GM23338 (cell line): Measurements from ENCODE around the gene SLC4A3.

Source experiments
- CREB1 ChIP-seq: fragments of 250-450 bp; sonication (Bioruptor Pico); IDR thresholded peaks from 2 replicates; pipeline ENCODE4 v1.5.0; 2020; ENCODE audit warnings: low read depth, mild to moderate bottlenecking, moderate library complexity
- CTCF ChIP-seq, 2 experiments: fragments of 200-600 bp in 1 of 2; sonication (generic) in 1 of 2; conservative IDR thresholded peaks; 2 replicates each; pipeline versions ENCODE4 v1.5.1 to v1.6.1; 2016 to 2017; ENCODE audit warnings: antibody characterized with exemption in 2 of 2, low read depth in 2 of 2, mild to moderate bottlenecking in 2 of 2, moderate library complexity in 1 of 2
- ETS1 ChIP-seq: IDR thresholded peaks from 2 replicates; pipeline ENCODE4 v1.6.1; 2016; ENCODE audit warnings: antibody characterized with exemption
- EZH2 ChIP-seq: fragments of 200-600 bp; sonication (generic); IDR thresholded peaks from one replicate; pipeline ENCODE4 v1.8.0; 2017; ENCODE audit warnings: antibody characterized with exemption, mild to moderate bottlenecking, low read depth; ENCODE audit not compliant: unreplicated experiment
- EZH2phosphoT487 ChIP-seq: fragments of 200-600 bp; sonication (generic); IDR thresholded peaks from one replicate; pipeline ENCODE4 v1.8.1; 2018; ENCODE audit warnings: antibody characterized with exemption; ENCODE audit not compliant: unreplicated experiment
- JUNB ChIP-seq: IDR thresholded peaks from one replicate; pipeline ENCODE4 v1.6.1; 2016; ENCODE audit warnings: antibody characterized with exemption; ENCODE audit not compliant: unreplicated experiment
- NANOG ChIP-seq: IDR thresholded peaks from 2 replicates; pipeline ENCODE4 v1.6.1; 2016; ENCODE audit warnings: antibody characterized with exemption, borderline replicate concordance
- POLR2AphosphoS5 ChIP-seq: IDR thresholded peaks from 2 replicates; pipeline ENCODE4 v1.6.1; 2016; ENCODE audit warnings: antibody characterized with exemption, low read depth
- REST ChIP-seq: IDR thresholded peaks from one replicate; pipeline ENCODE4 v1.6.1; 2018; ENCODE audit warnings: antibody characterized with exemption; ENCODE audit not compliant: unreplicated experiment
- STAT1 ChIP-seq: IDR thresholded peaks from one replicate; pipeline ENCODE4 v1.6.1; 2016; ENCODE audit warnings: antibody characterized with exemption; ENCODE audit not compliant: unreplicated experiment
- ZNF114 ChIP-seq: fragments of 250-450 bp; sonication (Bioruptor Pico); IDR thresholded peaks from 2 replicates; pipeline ENCODE4 v1.5.0; 2020; ENCODE audit warnings: mild to moderate bottlenecking, moderate library complexity
- ZNF331 ChIP-seq: fragments of 250-450 bp; sonication (Bioruptor Pico); IDR thresholded peaks from 2 replicates; pipeline ENCODE4 v1.5.0; 2020; ENCODE audit warnings: low read depth, mild to moderate bottlenecking, moderate library complexity
- ZNF462 ChIP-seq: fragments of 250-450 bp; sonication (Bioruptor Pico); IDR thresholded peaks from 2 replicates; pipeline ENCODE4 v1.5.0; 2020; ENCODE audit warnings: mild to moderate bottlenecking, moderate library complexity

- no peak for TF ChIP-seq CTCF (conservative IDR thresholded peaks at IDR 0.05; ENCODE audit: low read depth in 2 of 2)
- no peak for TF ChIP-seq POLR2AphosphoS5
- TF ChIP-seq CREB1 (CRISPR knock-in tag), result no peak
- no peak for TF ChIP-seq ZNF331 (CRISPR knock-in tag)
- no peak for TF ChIP-seq EZH2phosphoT487
- no peak for TF ChIP-seq REST
- TF ChIP-seq EZH2, result no peak
- TF ChIP-seq ETS1, result no peak
- TF ChIP-seq JUNB, result no peak
- TF ChIP-seq STAT1, result no peak
- TF ChIP-seq NANOG, result no peak
- no peak for TF ChIP-seq ZNF114
- TF ChIP-seq ZNF462 (CRISPR knock-in tag), result no peak
Measured at GRCh38 chr2:219643788-219644398, 16.5 kb downstream of the SLC4A3 start.
